ENCODE results near the gene GGA1. TPM values are rescaled to one million over a fixed set of nuclear protein-coding genes. Genes with fewer than 3 reads are reported as not detected.

GGA1 gene
- total and polyA plus RNA-seq, 2 donors from 2014 or later = 37.5 to 61.2 TPM

DNA sequence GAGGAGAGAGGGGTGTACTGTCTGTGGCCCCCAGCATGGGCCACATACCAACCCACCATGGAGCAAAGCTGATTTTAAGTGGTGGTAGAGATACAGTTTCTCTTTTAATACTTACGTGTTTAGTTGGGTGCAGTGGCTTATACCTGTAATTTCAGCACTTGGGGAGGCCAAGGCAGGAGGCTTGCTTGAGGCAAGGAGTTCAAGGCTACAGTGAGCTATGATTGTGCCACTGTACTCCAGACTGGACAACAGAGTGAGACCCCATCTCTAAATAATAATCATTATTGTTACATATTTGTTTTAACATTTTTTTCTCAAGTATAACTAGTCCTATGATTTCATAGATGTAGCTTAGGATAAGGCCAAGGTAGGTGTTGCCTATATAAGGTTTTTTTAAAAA, 8.8 kb downstream of the GGA1 start:
- TF ChIP-seq, protein P1, sequence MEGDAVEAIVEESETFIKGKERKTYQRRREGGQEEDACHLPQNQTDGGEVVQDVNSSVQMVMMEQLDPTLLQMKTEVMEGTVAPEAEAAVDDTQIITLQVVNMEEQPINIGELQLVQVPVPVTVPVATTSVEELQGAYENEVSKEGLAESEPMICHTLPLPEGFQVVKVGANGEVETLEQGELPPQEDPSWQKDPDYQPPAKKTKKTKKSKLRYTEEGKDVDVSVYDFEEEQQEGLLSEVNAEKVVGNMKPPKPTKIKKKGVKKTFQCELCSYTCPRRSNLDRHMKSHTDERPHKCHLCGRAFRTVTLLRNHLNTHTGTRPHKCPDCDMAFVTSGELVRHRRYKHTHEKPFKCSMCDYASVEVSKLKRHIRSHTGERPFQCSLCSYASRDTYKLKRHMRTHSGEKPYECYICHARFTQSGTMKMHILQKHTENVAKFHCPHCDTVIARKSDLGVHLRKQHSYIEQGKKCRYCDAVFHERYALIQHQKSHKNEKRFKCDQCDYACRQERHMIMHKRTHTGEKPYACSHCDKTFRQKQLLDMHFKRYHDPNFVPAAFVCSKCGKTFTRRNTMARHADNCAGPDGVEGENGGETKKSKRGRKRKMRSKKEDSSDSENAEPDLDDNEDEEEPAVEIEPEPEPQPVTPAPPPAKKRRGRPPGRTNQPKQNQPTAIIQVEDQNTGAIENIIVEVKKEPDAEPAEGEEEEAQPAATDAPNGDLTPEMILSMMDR (IDR thresholded peaks at IDR 0.05; ENCODE audit: borderline replicate concordance, extremely low read depth, insufficient read depth) = no peak
- Histone ChIP-seq H3K27ac (ENCODE audit: low read depth in 2 of 2, low read length in 2 of 2) (no peak overlapping the region), H3K27me3 (ENCODE audit: control insufficient read depth, insufficient read depth, low read length) (no peaks in the 10 kb centered on the region), H3K9me3 (ENCODE audit: control insufficient read depth in 2 of 3, insufficient read depth in 1 of 3, low read length in 3 of 3) (no peaks in the 10 kb centered on the region), H3K9ac (ENCODE audit: low read length in 3 of 3) (no peak overlapping the region), H3K36me3 (ENCODE audit: control insufficient read depth in 2 of 3, insufficient read depth in 3 of 3, low read length in 3 of 3) (peaks cover 2 to 17% (median 12%) of the 10 kb centered on the region in 3 donors), H3K4me1 (ENCODE audit: control insufficient read depth in 2 of 3, insufficient read depth in 2 of 3, low read depth in 1 of 3, low read length in 3 of 3) (no peaks in the 10 kb centered on the region), H3K4me3 (ENCODE audit: low read length in 3 of 3) (no peak overlapping the region)
- intact Hi-C loops (cut with DNase I) = no loop called here
- FAIRE-seq (no peak), DNase-seq (no peak)

DNA sequence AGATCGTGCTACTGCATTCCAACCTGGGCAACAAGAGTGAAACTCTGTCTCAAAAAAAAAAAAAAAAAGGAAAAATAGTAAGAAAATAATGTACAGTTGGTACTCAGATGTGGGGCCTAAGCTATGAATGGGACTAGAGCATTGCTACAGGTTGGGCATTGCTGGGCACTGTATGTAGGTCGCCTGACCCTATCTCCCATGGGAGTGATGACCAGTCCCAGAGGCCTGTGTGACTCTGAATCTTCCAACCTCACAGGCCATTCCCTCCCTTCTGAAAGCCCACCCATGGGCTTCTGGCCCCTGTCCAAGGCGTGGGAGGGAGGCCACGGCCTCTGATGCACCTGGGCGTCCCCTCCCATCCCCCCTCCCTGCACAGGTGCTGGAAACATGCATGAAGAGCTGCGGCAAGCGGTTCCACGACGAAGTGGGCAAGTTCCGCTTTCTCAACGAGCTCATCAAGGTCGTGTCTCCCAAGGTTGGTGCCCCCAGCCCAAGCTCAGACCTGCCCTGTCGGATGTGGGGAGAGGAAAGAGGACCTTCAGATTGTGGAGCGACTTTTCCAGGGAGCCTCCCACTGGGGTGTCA, 9.5 kb downstream of the GGA1 start:
- FAIRE-seq (no peak), DNase-seq (no peak)
- H3K27ac ChIP-seq (ENCODE audit: low read depth in 2 of 2, low read length in 2 of 2) = no peak overlapping the region
- TF ChIP-seq, protein P1 (IDR thresholded peaks at IDR 0.05; ENCODE audit: borderline replicate concordance, extremely low read depth, insufficient read depth) = no peak
- peaks cover 2 to 17% (median 12%) of the 10 kb centered on the region in 3 donors for H3K36me3 ChIP-seq (ENCODE audit: control insufficient read depth in 2 of 3, insufficient read depth in 3 of 3, low read length in 3 of 3)
- no peaks in the 10 kb centered on the region for H3K27me3 ChIP-seq (ENCODE audit: control insufficient read depth, insufficient read depth, low read length)
- no peak overlapping the region for H3K4me3 ChIP-seq (ENCODE audit: low read length in 3 of 3)
- H3K4me1 ChIP-seq (ENCODE audit: control insufficient read depth in 2 of 3, insufficient read depth in 2 of 3, low read depth in 1 of 3, low read length in 3 of 3) = no peaks in the 10 kb centered on the region
- no peak overlapping the region for H3K9ac ChIP-seq (ENCODE audit: low read length in 3 of 3)
- H3K9me3 ChIP-seq (ENCODE audit: control insufficient read depth in 2 of 3, insufficient read depth in 1 of 3, low read length in 3 of 3) = no peaks in the 10 kb centered on the region
- intact Hi-C loops (cut with DNase I) = no loop called here

DNA sequence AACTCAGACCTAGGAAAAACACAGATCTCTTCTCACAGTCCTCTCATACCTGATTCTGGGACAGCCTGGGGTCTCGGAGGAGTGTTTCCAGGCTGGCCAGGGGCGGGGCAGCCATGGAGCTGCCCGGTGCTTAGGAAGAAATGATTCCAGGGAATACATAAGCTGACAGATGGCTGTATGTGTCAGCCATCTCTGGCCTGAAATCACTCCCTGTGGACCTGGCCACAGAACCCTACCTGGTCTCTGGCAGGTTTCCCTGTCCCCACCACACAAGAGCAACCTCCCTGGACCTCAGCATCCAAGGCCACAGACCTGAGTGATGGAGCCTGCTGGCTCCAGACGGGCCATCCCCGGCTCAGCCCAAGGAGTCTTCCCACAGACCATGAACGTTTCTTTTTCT, 10.0 kb downstream of the GGA1 start:
- DNase-seq = no peak
- Histone ChIP-seq H3K4me1 (ENCODE audit: control insufficient read depth in 2 of 3, insufficient read depth in 2 of 3, low read depth in 1 of 3, low read length in 3 of 3) (no peaks in the 10 kb centered on the region), H3K27me3 (ENCODE audit: control insufficient read depth, insufficient read depth, low read length) (no peaks in the 10 kb centered on the region), H3K36me3 (ENCODE audit: control insufficient read depth in 2 of 3, insufficient read depth in 3 of 3, low read length in 3 of 3) (peaks cover 2 to 17% (median 12%) of the 10 kb centered on the region in 3 donors), H3K4me3 (ENCODE audit: low read length in 3 of 3) (no peak overlapping the region), H3K27ac (ENCODE audit: low read depth in 2 of 2, low read length in 2 of 2) (no peak overlapping the region), H3K9ac (ENCODE audit: low read length in 3 of 3) (no peak overlapping the region), H3K9me3 (ENCODE audit: control insufficient read depth in 2 of 3, insufficient read depth in 1 of 3, low read length in 3 of 3) (no peaks in the 10 kb centered on the region)
- FAIRE-seq = no peak
- intact Hi-C loops (cut with DNase I) = no loop called here
- TF ChIP-seq, protein P1 (IDR thresholded peaks at IDR 0.05; ENCODE audit: borderline replicate concordance, extremely low read depth, insufficient read depth) = no peak

DNA sequence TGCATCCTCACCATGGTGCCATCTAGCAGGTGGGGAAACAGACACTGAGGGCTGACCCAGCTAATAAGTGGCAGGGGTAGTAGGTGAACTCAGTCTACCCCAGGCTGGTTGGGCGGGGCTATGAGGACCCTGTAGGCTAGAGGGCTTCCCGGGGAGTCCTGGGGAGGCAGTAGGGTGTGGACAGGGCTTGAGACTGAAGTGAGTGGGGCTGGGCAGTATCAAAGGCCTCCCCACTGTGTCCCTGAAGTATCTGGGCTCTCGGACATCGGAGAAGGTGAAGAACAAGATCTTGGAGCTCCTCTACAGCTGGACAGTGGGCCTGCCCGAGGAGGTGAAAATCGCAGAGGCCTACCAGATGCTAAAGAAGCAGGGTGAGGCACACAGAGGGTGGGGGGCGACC, 11.4 kb downstream of the GGA1 start:
- no peak overlapping the region for H3K27ac ChIP-seq (ENCODE audit: low read depth in 2 of 2, low read length in 2 of 2)
- DNase-seq (no peak), FAIRE-seq (no peak)
- H3K9ac ChIP-seq (ENCODE audit: low read length in 3 of 3) = no peak overlapping the region
- no peak overlapping the region for H3K4me3 ChIP-seq (ENCODE audit: low read length in 3 of 3)
- peaks cover 2 to 13% (median 9%) of the 10 kb centered on the region in 3 donors for H3K36me3 ChIP-seq (ENCODE audit: control insufficient read depth in 2 of 3, insufficient read depth in 3 of 3, low read length in 3 of 3)
- no peaks in the 10 kb centered on the region for H3K27me3 ChIP-seq (ENCODE audit: control insufficient read depth, insufficient read depth, low read length)
- TF ChIP-seq, protein P1 (IDR thresholded peaks at IDR 0.05; ENCODE audit: borderline replicate concordance, extremely low read depth, insufficient read depth) = no peak
- H3K4me1 ChIP-seq (ENCODE audit: control insufficient read depth in 2 of 3, insufficient read depth in 2 of 3, low read depth in 1 of 3, low read length in 3 of 3) = no peaks in the 10 kb centered on the region
- intact Hi-C loops (cut with DNase I) = no loop called here
- no peaks in the 10 kb centered on the region for H3K9me3 ChIP-seq (ENCODE audit: control insufficient read depth in 2 of 3, insufficient read depth in 1 of 3, low read length in 3 of 3)

Measured in kidney (tissue), 14 donors.